ENCODE data around the gene TRAPPC2L. TPM values are rescaled to one million over a fixed set of nuclear protein-coding genes. Genes with fewer than 3 reads are reported as not detected.
"Not testable (repeated sequence)": the region's sequence is repeated elsewhere in the genome, so short reads cannot be mapped to it uniquely, and the experiment has no call there.

The TRAPPC2L gene
- total RNA-seq, 2 experiments from 2014 or later = 27.6 to 44.9 TPM

- no peak overlapping the region for H2AFZ ChIP-seq (ENCODE audit: low read length)
- ChIA-PET POLR2A (no interaction called here), CTCF (ENCODE audit: unreplicated experiment) (no interaction called here)
- no peaks in the 10 kb centered on the region for H3K36me3 ChIP-seq (ENCODE audit: insufficient read depth, low read length)
- H3K9me2 ChIP-seq (ENCODE audit: insufficient read depth, low read length) = no peaks in the 10 kb centered on the region
- no peak for DNase-seq (ENCODE audit: low spot score)
- no peaks in the 10 kb centered on the region for H3K79me2 ChIP-seq (ENCODE audit: insufficient read depth, low read depth, low read length)
- H3K9me3 ChIP-seq (ENCODE audit: low read length) = no peaks in the 10 kb centered on the region
- no peak overlapping the region for H3K4me3 ChIP-seq (ENCODE audit: low read depth, low read length, poor library complexity, severe bottlenecking)
- intact Hi-C loops (cut with micrococcal nuclease; ENCODE audit: unreplicated experiment) = no loop called here
- H3K4me2 ChIP-seq (ENCODE audit: low read length) = no peak overlapping the region
- H4K20me1 ChIP-seq (ENCODE audit: insufficient read depth, low read length) = no peaks in the 10 kb centered on the region
- TF ChIP-seq, protein P1, sequence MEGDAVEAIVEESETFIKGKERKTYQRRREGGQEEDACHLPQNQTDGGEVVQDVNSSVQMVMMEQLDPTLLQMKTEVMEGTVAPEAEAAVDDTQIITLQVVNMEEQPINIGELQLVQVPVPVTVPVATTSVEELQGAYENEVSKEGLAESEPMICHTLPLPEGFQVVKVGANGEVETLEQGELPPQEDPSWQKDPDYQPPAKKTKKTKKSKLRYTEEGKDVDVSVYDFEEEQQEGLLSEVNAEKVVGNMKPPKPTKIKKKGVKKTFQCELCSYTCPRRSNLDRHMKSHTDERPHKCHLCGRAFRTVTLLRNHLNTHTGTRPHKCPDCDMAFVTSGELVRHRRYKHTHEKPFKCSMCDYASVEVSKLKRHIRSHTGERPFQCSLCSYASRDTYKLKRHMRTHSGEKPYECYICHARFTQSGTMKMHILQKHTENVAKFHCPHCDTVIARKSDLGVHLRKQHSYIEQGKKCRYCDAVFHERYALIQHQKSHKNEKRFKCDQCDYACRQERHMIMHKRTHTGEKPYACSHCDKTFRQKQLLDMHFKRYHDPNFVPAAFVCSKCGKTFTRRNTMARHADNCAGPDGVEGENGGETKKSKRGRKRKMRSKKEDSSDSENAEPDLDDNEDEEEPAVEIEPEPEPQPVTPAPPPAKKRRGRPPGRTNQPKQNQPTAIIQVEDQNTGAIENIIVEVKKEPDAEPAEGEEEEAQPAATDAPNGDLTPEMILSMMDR (conservative IDR thresholded peaks at IDR 0.05; ENCODE audit: low read length) = no peak
- TF ChIP-seq EZH2phosphoT487 (IDR thresholded peaks at IDR 0.05; ENCODE audit: borderline replicate concordance, low read depth, low read length) = no peak
- no peaks in the 10 kb centered on the region for H3K4me1 ChIP-seq (ENCODE audit: insufficient read depth, low read length, poor library complexity, severe bottlenecking)
- no peak overlapping the region for H3K27ac ChIP-seq (ENCODE audit: low read depth, low read length, poor library complexity, severe bottlenecking)
- no TSS peak for BruUV-seq (replicated peaks)
These were observed 31.8 kb downstream of the TRAPPC2L start for GRCh38 chr16:88888461-88889387.

- H3K4me1 ChIP-seq (ENCODE audit: insufficient read depth, low read length, poor library complexity, severe bottlenecking); CTCF ChIA-PET (ENCODE audit: unreplicated experiment); H3K36me3 ChIP-seq (ENCODE audit: insufficient read depth, low read length); H2AFZ ChIP-seq (ENCODE audit: low read length); H3K27ac ChIP-seq (ENCODE audit: low read depth, low read length, poor library complexity, severe bottlenecking); intact Hi-C loops (cut with micrococcal nuclease; ENCODE audit: unreplicated experiment); BruUV-seq (replicated peaks); H3K9me2 ChIP-seq (ENCODE audit: insufficient read depth, low read length); H3K9me3 ChIP-seq (ENCODE audit: low read length); H4K20me1 ChIP-seq (ENCODE audit: insufficient read depth, low read length); POLR2A ChIA-PET; H3K79me2 ChIP-seq (ENCODE audit: insufficient read depth, low read depth, low read length); DNase-seq (ENCODE audit: low spot score); H3K4me2 ChIP-seq (ENCODE audit: low read length); H3K4me3 ChIP-seq (ENCODE audit: low read depth, low read length, poor library complexity, severe bottlenecking): not testable (repeated sequence)
These were observed 32.9 kb downstream of the TRAPPC2L start for GRCh38 chr16:88889702-88890352.

- DNase-seq (ENCODE audit: low spot score) = no peak
- BruUV-seq (replicated peaks) = no TSS peak
- Histone ChIP-seq H3K4me3 (ENCODE audit: low read depth, low read length, poor library complexity, severe bottlenecking) (no peak overlapping the region), H3K4me2 (ENCODE audit: low read length) (no peak overlapping the region), H3K4me1 (ENCODE audit: insufficient read depth, low read length, poor library complexity, severe bottlenecking) (no peaks in the 10 kb centered on the region), H2AFZ (ENCODE audit: low read length) (no peak overlapping the region), H4K20me1 (ENCODE audit: insufficient read depth, low read length) (no peaks in the 10 kb centered on the region), H3K9me2 (ENCODE audit: insufficient read depth, low read length) (no peaks in the 10 kb centered on the region), H3K27ac (ENCODE audit: low read depth, low read length, poor library complexity, severe bottlenecking) (no peak overlapping the region), H3K36me3 (ENCODE audit: insufficient read depth, low read length) (no peaks in the 10 kb centered on the region), H3K79me2 (ENCODE audit: insufficient read depth, low read depth, low read length) (no peaks in the 10 kb centered on the region), H3K9me3 (ENCODE audit: low read length) (no peaks in the 10 kb centered on the region)
- intact Hi-C loops (cut with micrococcal nuclease; ENCODE audit: unreplicated experiment) = no loop called here
- POLR2A ChIA-PET = no interaction called here
- CTCF ChIA-PET (ENCODE audit: unreplicated experiment) = no interaction called here
- no peak for TF ChIP-seq EZH2phosphoT487 (IDR thresholded peaks at IDR 0.05; ENCODE audit: borderline replicate concordance, low read depth, low read length)
- TF ChIP-seq, protein P1 (conservative IDR thresholded peaks at IDR 0.05; ENCODE audit: low read length) = no peak
These were observed 34.2 kb downstream of the TRAPPC2L start for GRCh38 chr16:88891083-88891482.
